DND-41 (cell line): ENCODE data around the gene TNIK.

Experiments
- CTCF ChIP-seq: IDR thresholded peaks from 2 replicates; pipeline ENCODE4 v1.5.1; 2012; ENCODE audit warnings: borderline replicate concordance, low read length, moderate library complexity, mild to moderate bottlenecking; ENCODE audit not compliant: poor library complexity, severe bottlenecking; ENCODE audit errors: extremely low read depth
- EZH2 ChIP-seq: IDR thresholded peaks from 3 replicates; pipeline ENCODE4 v1.6.1; 2012; ENCODE audit warnings: borderline replicate concordance, low read depth, mild to moderate bottlenecking, moderate library complexity, low read length, inconsistent platforms; ENCODE audit not compliant: severe bottlenecking

GRCh38 chr3:171065732-171066131 lies 394.5 kb downstream of the TNIK start:
- TF ChIP-seq CTCF = no peak
- no peak for TF ChIP-seq EZH2
